NOMO-1 treated with DMSO at 0.1 percent for 48 hours (cell line): Measurements from ENCODE around the gene HIRIP3.
"Not testable (repeated sequence)": the region's sequence is repeated elsewhere in the genome, so short reads cannot be mapped to it uniquely, and the experiment has no call there.

ENCODE experiments used
- DNase-seq: peaks from one replicate; lab custom pipeline; 2025; ENCODE audit not compliant: unreplicated experiment; lab: John Stamatoyannopoulos, UW

HIRIP3 gene, protein sequence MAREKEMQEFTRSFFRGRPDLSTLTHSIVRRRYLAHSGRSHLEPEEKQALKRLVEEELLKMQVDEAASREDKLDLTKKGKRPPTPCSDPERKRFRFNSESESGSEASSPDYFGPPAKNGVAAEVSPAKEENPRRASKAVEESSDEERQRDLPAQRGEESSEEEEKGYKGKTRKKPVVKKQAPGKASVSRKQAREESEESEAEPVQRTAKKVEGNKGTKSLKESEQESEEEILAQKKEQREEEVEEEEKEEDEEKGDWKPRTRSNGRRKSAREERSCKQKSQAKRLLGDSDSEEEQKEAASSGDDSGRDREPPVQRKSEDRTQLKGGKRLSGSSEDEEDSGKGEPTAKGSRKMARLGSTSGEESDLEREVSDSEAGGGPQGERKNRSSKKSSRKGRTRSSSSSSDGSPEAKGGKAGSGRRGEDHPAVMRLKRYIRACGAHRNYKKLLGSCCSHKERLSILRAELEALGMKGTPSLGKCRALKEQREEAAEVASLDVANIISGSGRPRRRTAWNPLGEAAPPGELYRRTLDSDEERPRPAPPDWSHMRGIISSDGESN

DNA sequence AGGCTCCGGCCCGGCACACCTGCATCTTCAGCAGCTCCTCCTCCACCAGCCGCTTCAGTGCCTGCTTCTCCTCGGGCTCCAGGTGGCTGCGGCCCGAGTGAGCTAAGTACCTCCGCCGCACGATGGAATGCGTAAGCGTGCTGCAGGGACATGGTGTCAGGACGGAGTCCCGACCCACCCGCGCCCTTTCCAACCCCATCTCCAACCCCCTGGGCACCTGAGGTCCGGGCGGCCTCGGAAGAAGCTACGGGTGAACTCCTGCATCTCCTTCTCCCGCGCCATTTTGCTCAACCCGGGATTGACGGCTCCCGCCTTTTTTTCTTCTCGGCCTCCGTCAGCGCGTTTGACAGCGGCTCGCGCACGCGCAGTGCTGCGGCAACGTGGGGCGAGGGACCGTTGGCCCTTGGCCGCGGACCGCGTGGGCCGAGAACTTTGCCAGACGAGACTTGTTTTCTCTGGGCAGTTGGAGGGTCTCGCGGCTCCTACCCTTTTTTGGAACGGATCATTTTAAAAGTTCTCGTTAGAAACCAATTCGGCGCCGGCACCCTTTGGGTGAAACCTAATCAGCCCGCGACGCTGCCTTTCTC, at the start of gene HIRIP3:
Gene HIRIP3, minus strand, starts transcription at position 294 of the 587 bp plus-strand sequence. Its CDS starts 12 bp downstream, at position 282.
- peak; percentile 87 for DNase-seq

DNA sequence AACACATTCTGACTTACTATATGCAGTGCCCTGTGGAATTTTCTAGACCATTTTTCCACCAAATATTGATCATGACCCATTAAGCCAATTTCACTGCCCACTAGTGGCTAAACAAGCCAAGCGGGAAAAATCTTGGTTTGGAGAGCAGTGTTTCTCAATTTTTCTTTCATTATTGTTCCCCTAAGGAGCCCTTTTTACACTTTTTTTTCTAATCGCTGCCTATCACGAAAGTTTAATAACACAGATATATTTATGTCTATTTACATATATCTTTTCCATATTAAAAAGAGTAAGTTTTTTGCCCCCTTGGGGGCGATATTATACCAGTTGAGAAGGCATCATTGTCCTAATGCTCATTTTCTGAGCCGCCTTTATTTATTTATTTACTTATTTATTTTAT, 46.4 kb upstream of the HIRIP3 start:
- DNase-seq: no peak

DNA sequence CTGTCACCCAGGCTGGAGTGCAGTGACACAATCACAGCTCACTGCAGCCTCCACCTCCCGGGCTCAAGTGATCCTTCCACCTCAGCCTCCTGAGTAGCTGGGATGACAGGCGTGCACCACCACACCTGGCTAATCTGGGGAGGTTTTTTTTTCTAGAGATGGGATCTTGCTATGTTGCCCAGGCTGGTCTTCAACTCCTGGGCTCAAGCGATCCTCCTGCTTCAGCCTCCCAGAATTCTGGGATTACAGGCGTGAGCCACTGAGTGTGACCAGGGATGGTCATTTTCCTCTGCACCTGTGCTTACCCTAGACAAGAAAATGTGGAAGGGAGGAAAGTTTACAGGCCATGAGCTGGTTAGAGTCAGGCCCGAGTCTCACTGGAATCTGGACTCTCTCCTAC, 45.3 kb upstream of the HIRIP3 start:
- not testable (repeated sequence) for DNase-seq

DNA sequence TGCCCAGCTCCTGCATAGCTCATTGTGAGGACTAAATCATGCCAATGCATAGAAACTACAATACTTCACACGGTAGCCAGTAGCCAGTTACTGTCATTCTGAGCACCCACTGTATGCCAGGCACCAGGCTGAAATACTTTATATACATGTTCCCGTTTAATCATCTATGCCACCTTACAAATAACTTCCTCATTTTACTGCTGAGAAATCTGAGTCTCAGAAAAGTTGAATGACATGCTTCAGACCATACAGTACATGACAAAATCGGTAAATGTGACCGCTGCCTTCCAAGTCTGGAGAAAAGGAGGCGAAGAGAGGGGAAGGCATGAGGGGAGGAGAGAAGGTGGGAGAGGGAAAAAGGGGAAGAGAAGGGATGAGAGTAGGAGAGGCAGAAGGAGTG, 44.8 kb upstream of the HIRIP3 start:
- peak; percentile 48 for DNase-seq

DNA sequence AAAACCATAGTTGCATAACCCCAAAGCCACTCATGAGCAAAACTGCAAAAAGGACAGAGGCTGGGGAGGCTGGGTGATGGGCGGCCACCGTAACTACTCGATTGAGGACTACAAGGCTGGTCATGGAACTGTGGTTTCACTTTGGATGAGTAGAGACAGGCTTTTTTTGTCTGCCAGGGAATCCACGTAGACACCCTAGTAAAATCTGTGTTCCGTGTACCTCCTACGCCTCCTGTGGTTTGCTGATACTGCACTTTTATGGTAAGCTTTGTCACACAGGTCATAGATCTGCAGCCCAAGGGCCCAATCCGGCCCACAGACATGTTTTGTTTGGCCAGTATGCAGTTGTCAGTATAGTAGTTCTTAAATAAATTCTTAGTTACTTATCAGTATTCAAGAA, 37.9 kb upstream of the HIRIP3 start:
- DNase-seq: no peak

DNA sequence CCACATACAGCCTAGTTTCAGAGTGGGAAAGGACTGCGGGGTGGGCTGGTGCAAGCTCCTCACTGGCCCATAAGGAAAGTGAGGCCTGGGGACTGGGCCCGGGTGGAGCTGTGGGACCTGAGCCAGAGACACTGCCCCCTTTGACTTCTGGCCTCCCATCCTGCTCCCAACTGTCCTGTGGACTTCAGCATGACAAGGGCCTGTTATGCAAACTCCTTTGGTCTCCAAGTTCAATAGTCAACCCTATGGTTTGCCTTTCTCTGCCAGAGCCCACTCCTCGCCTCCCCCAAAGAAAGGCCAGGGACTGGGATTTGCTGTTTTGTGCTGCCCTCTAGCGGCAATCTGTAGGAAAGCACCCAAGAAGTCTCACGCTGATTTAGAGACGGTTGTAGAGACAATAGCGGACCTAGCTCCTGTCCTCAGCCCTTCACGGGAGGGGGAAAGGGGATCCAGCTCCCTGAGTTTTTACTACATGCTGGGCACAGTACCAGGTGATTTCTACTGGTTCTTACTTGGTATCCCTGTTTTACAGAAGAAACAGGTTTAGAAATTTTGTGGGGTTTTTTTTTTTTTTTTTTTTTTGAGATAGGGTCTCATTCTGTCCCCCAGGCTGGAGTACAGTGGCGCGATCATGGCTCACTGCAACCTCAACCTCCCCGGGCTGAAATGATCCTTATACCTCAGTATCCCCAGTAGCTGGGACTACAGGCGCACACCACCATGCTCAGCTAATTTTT, 36.8 kb upstream of the HIRIP3 start:
- peak; percentile 52 for DNase-seq

DNA sequence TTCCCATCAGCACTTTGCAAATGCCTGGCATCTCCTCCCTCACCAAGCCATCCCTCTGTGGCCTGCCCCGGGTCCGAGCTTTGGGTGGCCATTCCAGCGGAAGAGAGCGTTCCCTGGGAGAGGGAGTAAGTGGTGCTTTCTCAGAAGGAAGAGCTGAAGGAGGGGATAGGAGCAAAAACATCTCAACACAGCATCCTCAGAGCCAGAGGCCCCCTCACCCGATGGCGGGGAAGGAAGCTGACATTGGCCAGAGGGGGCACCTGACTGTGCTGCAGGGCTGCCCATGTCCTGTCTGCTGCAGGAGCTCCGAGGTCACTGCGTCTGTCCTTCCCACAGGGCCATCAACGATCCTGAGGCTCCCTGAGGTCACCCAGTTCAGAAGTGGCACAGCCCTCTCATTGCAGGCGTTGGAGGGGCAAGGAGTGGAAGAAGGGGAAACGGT, 36.1 kb upstream of the HIRIP3 start:
- DNase-seq: no peak

DNA sequence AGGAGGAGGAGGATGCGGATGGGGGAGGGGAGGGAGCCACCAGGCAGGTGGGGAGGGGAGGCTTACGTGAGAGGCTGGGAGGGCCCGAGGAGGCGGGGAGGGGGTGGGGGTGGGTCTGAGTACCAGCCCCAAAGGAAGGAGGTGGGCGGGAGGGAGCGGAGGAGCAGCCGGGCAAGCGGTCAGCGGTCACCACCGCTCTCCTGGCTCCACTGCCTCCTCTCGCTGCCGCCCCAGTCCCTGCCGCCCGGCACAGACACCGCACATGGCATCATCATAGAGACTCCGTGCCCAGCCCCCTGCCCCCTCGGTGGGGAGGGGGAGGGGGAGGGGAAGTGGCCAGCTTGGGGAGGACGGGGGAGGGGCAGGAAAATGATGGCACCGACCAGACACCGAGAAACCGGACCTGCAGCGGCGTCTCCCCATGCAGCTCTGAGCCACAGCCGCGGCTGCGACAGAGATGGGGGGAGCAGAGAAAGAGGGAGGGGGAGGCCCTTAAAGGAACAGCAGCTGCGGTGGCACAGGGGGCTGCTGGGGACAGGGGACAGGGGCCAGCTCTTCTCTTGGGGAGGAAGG, 35.5 kb upstream of the HIRIP3 start, which contains the start of gene TLCD3B:
Gene TLCD3B, minus strand, starts transcription at position 431 of the 573 bp plus-strand sequence. CDS start 744 bp downstream, outside the sequence.
- DNase-seq: no peak

DNA sequence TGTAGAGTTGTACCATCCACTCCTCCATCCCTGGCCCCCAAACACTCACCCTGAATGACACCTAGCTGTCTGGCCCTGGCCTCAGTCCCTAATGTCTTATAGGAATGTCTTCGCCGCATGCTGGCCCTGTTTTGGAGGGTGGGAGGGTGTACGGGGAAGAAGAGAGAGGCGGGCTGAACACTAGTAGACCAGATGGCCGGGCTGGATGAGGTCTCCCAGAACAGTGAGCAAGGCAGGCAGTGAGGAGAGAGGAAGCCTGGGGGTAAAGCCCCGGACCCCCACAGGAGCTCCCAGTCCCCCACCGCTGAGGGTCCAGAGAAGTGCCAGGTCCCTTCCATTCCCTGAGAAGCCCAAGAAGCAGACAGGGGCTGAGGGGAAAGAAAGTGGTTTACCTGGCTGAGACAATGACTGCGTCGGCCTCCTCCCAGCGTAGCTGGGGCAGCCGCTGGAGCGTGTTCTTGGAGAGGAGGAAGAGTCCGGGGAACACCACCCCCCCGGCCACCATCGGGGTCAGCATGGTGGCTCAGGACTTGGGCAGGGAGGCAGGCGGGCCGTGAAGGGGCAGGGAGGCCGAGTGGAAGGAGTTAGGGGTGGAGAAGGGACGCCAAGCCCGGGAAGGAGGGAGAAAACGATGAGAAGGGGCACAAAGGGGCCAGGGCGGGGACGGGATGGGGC, 34.7 kb upstream of the HIRIP3 start:
- DNase-seq: no peak

DNA sequence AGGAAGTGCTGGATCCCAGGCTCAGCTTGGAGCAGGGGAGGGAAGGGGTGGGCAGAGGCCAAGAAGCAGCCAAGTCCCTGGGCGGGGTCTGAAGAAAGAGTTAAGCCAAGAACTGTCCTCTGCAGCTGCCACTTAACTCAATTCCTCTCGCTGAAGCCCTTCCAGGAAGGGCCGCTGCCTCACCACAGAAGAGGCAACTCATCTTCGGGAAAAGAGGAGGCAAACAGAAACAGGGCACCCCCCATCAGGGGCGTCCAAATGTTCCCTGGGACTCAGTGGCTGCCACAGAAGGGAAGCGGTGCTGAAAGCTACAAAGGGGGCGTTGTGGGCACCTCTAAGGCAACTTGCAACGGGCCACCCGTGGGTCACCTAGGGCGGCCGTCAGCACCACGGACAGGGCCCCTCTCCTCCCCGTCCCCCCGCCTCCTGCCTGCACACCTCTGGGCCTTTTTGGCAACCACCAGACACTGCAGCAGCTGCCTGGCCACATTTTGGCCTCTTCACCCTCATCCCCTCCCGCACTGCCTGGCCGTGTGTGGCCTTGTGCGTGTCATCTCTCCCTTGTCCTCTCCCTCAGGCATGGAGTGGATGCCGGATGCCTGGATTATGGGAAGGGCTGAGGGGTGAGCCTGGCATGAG, 33.1 kb upstream of the HIRIP3 start:
- peak; percentile 44 for DNase-seq

DNA sequence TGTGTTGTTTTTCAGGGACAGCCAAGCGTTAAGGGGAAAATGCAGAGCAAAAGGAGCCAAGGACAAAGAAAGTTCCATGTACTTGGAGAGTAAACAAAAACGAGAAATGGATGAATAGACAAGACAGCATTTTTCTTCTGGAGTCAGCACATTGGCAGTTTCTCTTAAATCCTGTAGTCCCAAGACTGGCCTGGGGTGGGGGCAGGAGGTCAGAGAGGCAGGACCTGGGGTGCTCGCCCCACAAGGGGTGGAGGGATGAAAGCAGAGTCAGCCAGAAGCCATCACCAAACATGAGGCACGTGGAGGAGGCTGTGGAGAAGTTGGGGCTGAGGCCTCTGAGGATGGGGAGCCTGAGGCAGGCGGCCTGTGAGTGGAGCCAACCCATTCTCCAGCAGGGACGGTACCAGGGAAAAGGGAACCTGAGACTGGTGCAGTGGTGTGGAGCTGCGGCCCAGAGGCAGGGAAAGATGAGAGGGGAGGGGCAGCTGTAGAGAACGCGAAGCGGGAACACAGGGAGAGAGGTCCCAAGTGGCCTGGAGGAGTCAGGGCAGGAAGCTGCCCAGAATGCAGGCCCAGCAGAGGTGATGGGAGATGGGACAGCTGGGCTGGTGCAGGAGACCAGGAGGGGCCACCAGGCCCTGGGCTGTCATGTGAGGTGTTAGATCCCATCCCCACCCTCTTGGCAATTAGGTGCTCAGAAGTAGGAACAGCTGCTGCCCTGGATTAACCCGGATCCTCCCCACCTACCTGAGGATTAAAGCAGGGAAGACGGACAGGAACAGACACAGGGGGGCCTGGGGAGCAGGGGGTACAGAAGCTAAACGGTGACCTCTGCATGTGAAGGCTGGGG, 32.4 kb upstream of the HIRIP3 start:
- DNase-seq: no peak

DNA sequence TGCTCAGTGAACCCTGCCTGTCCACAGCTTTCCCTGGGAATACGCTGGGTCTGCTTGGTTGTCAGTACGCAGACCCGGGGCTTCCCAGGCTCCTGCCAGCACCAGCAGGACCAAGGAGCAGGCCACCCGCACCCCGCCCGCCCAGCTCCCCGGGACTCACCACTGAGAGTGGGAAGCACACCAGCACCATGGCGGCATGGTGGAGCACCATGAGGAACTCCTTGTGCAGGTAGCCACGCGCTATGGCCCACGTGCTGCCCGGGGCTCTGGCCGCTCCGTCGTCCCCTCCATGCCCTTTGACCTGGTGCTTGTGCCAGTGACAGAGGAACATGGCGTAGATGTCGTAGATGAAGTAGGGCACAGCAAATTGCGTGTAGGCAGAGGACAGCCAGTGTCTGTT, 31.0 kb upstream of the HIRIP3 start:
- DNase-seq: no peak

DNA sequence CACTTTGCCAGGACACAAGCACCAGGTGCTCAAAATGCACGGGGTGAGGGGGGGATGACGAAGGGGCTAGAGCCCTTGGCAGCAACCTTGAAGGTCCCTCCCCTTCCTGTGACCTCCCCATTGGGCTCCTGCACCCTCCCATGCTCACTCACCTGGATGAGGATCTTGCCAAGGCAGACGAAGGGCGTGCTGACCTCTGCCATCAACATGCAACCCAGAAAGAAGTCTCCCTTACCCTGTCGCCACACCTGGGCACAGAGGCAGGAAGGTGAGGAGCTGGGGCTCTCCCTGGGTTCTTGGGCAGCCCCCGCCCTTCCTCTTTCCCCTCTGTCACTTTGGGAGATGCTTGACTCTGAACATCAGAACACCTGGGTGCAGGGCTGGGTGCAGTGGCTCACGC, 30.2 kb upstream of the HIRIP3 start:
- DNase-seq: no peak

DNA sequence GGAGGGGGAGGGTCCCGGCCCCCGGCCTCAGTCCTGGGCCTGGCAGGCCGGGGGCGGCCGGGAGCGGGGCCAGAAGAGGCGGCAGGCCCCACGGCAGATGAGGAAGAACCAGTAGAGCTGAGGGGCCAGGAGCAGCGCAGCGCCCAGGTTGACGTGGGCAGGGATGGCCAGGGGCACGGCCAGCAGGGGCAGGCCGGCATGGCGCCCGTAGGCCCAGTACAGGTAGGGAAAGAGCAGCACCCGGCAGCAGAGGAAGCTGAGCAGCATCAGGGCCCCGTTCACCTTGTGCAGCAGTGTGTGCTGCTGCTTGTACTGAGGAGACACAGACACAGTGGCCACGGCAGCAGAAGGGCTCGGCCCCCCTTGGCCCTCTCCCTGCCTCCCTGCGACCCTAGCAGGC, 29.7 kb upstream of the HIRIP3 start:
- DNase-seq: no peak

DNA sequence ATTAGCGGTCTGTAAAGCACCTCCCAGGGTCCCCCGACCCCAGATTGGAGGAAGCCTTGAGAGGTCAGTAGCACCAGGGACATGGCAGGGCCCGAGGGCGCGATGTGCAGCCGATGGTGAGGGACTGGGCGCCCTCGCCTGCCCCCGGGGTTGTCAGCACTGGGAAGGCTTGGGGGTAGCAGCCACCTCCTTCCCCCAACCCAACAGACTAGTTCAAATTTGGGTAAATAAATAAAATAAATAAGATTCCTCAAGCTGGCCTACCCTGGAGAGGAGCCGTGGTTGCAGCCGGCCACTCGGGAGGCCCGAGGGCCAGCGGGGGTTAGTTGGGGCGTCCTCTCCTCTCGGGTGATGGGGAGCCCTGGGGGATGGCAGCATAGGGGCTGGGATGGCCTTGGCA, 29.0 kb upstream of the HIRIP3 start:
- DNase-seq: no peak

DNA sequence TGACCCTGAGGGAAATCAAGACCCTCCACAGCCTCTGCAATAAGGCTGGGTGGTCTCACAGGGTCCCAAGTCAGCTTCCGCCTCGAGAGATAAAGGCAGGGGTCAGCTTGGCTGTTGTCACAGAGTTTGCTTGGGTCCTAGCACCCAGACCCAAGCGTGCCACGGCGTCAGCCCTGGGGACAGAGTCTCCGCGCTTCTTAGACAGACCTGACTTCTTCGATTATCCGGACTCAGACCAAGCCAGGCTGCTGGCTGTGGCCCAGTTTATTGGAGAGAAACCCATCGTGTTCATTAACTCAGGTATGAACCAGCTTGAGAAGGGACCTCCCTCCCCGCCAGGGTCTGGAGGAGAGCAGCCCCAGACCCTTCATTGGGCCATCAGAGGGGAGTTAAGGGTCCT, 28.2 kb upstream of the HIRIP3 start:
- DNase-seq: no peak

DNA sequence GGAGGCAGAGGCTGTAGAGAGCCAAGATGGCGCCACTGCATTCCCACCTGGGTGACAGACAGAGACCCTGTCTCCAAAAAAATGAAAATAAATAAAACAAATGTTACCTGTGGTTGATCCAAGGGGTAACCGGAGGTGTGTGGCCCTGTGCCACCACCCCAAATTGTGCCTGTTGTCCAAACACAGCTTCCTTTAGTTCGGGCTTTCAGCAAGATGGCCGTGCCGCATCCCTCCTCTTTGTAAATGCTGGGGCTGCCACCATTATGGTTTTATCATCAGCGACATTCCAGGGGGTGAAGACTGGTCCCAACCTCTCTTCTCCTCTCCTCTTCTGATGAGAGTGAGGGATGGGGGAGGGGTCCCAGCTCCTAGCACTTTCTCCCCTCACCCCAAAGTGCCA, 27.5 kb upstream of the HIRIP3 start, which contains the start of gene C16orf92:
Gene C16orf92, plus strand, starts transcription at position 312 of the 400 bp plus-strand sequence. CDS start 143 bp downstream, outside the sequence.
- no peak for DNase-seq

DNA sequence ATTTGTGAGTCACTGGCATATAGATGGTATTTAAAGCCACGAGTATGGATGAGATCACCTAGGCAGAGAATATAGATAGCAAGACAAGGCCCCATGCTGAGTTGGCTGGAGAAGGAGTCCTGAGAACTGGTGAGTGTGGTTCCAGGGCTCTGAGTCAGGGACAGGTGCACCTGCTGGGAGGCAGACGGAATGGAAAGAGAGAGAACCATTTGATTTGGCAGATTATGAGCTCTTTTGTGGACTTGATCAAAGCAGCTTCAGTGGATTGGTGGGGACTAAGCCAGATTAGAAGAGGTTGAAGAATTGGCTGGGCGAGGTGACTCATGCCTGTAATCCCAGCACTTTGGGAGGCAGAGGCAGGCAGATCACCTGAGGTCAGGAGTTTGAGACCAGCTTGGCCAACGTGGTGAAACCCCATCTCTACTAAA, 23.3 kb upstream of the HIRIP3 start:
- DNase-seq: no peak

DNA sequence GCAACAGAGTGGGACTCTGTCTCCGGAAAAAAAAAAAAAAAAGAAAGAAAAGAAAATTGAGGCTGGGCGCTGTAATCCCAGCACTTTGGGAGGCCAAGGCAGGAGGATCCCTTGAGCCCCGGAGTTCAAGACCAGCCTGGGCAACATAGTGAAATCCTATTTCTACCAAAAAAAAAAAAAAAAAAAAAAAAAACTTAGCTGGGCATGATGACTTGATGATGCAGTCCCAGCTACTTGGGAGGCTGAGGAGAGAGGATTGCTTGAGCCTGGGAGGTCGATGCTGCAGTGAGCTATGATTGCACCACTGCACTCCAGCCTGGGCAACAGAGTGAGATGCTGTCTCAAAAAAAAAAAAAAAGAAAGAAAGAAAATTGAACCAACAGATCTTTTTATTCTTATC, 22.5 kb upstream of the HIRIP3 start:
- not testable (repeated sequence) for DNase-seq
